HCT116 (cell line): ENCODE data around the gene EPRS1. TPM values are rescaled to one million over a fixed set of nuclear protein-coding genes. Genes with fewer than 3 reads are reported as not detected.

Experiments used
- ATAC-seq: fragments of 200-7000 bp; cut with Tn5 transposase; 2 replicates; pipeline ENCODE4 v1.9.1; 2020; ENCODE audit warnings: mild to moderate bottlenecking, moderate library complexity
- BruUV-seq: library from RNA; stranded (reverse); fragments of 400-500 nt; replicated peaks from 2 replicates; lab custom pipeline; 2021; lab: Mats Ljungman, UMichigan
- CTCF ChIA-PET: fragments of 300-600 bp; sonication (Branson Sonifier 250); formaldehyde crosslinking; loops from one replicate; lab custom pipeline; 2021; ENCODE audit warnings: antibody characterized with exemption; lab: Charles Lee
- POLR2A ChIA-PET: fragments of 300-600, 350-600 bp; sonication (Branson Sonifier 250); formaldehyde crosslinking; loops from one replicate; lab custom pipeline; 2021; ENCODE audit warnings: antibody characterized with exemption; lab: Charles Lee
- RAD21 ChIA-PET, 2 experiments: fragments of 300-600 bp; sonication (Branson Sonifier 250); formaldehyde crosslinking; loops; one replicate each; lab custom pipeline; 2023; ENCODE audit warnings: low total read pairs in 2 of 2; ENCODE audit not compliant: uncharacterized antibody in 2 of 2, unreplicated experiment in 2 of 2, low non-redundant PET in 1 of 2; lab: Charles Lee
- DNase-seq: peaks from one replicate; pipeline ENCODE4 v3.0.0-alpha.2; 2010; ENCODE audit warnings: low read depth, low spot score
- H2AFZ ChIP-seq: fragments of 200-600 bp; shearing (Covaris generic), sonication (generic); 2 replicates; pipeline ENCODE4 v1.6.1; 2017; ENCODE audit warnings: low read depth, mixed run types, mixed read lengths, antibody characterized with exemption, low read length; ENCODE audit not compliant: poor library complexity, severe bottlenecking
- H3K27ac ChIP-seq: 2 replicates; pipeline ENCODE4 v1.5.1; 2012; ENCODE audit warnings: low read depth, low read length
- H3K27me3 ChIP-seq: fragments of 200-600 bp; sonication (generic); 2 replicates; pipeline ENCODE4 v1.6.1; 2016; ENCODE audit warnings: mixed run types, low read length, mixed read lengths; ENCODE audit not compliant: insufficient read depth
- H3K36me3 ChIP-seq, 2 experiments: fragments of 200-500 bp in 1 of 2; fragments of 200-600 bp in 1 of 2; sonication (Bioruptor generic) in 1 of 2; sonication (generic) in 1 of 2; 2 replicates each; pipeline versions ENCODE4 v1.5.1 to v1.6.1; 2014 to 2016; ENCODE audit warnings: low read length in 2 of 2, inconsistent platforms in 1 of 2, mixed read lengths in 1 of 2, mixed run types in 1 of 2; ENCODE audit not compliant: insufficient read depth in 2 of 2, control insufficient read depth in 1 of 2
- H3K4me1 ChIP-seq, 2 experiments: fragments of 200-600 bp in 1 of 2; sonication (generic) in 1 of 2; 2 replicates each; pipeline versions ENCODE4 v1.5.1 to v1.6.1; 2012 to 2017; ENCODE audit warnings: low read length in 2 of 2, inconsistent platforms in 1 of 2, mild to moderate bottlenecking in 1 of 2, mixed read lengths in 1 of 2, mixed run types in 1 of 2, moderate library complexity in 1 of 2; ENCODE audit not compliant: insufficient read depth in 2 of 2, control insufficient read depth in 1 of 2
- H3K4me2 ChIP-seq: fragments of 200-600 bp; sonication (generic); 2 replicates; pipeline ENCODE4 v1.6.1; 2017; ENCODE audit warnings: mixed run types, low read length, mixed read lengths
- H3K4me3 ChIP-seq, 2 experiments: fragments of 200-600 bp in 1 of 2; sonication (generic) in 1 of 2; replicated peaks in 1 of 2; 2 replicates each; pipeline ENCODE4 v1.5.1; 2011 to 2016; ENCODE audit warnings: low read length in 2 of 2, control low read depth in 1 of 2, low read depth in 1 of 2, mild to moderate bottlenecking in 1 of 2, mixed read lengths in 1 of 2, mixed run types in 1 of 2
- H3K79me2 ChIP-seq: fragments of 200-600 bp; sonication (generic); 2 replicates; pipeline ENCODE4 v1.6.1; 2017; ENCODE audit warnings: mild to moderate bottlenecking, mixed run types, low read length, moderate library complexity, mixed read lengths; ENCODE audit not compliant: insufficient read depth
- H3K9ac ChIP-seq: fragments of 200-600 bp; sonication (generic); 2 replicates; pipeline ENCODE4 v1.6.1; 2016; ENCODE audit warnings: low read length, mixed read lengths
- H3K9me2 ChIP-seq: fragments of 200-600 bp; sonication (generic), shearing (Covaris generic); 2 replicates; pipeline ENCODE4 v1.6.1; 2017; ENCODE audit warnings: mixed run types, mild to moderate bottlenecking, moderate library complexity; ENCODE audit not compliant: insufficient read depth
- H3K9me3 ChIP-seq, 2 experiments: fragments of 200-500 bp in 1 of 2; fragments of 200-600 bp in 1 of 2; sonication (Bioruptor generic) in 1 of 2; sonication (generic) in 1 of 2; 2 replicates each; pipeline ENCODE4 v1.6.1; 2014 to 2017; ENCODE audit warnings: low read length in 2 of 2, mixed read lengths in 2 of 2, inconsistent platforms in 1 of 2, low read depth in 1 of 2, mild to moderate bottlenecking in 1 of 2, mixed run types in 1 of 2, moderate library complexity in 1 of 2; ENCODE audit not compliant: control insufficient read depth in 1 of 2, insufficient read depth in 1 of 2
- H4K20me1 ChIP-seq: fragments of 200-600 bp; sonication (generic), shearing (Covaris generic); 2 replicates; pipeline ENCODE4 v1.6.1; 2017; ENCODE audit warnings: mixed run types, mild to moderate bottlenecking, moderate library complexity; ENCODE audit not compliant: insufficient read depth
- EGR1 ChIP-seq: IDR thresholded peaks from 2 replicates; pipeline ENCODE4 v1.6.1; 2012; ENCODE audit warnings: low read depth
- ELF1 ChIP-seq: IDR thresholded peaks from 2 replicates; pipeline ENCODE4 v1.6.1; 2012; ENCODE audit warnings: low read depth, borderline replicate concordance
- FOSL1 ChIP-seq: IDR thresholded peaks from 2 replicates; pipeline ENCODE4 v1.6.1; 2012; ENCODE audit warnings: low read depth
- JUND ChIP-seq: IDR thresholded peaks from 2 replicates; pipeline ENCODE4 v1.6.1; 2012
- POLR2A ChIP-seq: IDR thresholded peaks from 2 replicates; pipeline ENCODE4 v1.7.0; 2011; ENCODE audit warnings: borderline replicate concordance; ENCODE audit not compliant: insufficient read depth, insufficient read length; ENCODE audit errors: extremely low read depth
- RAD21 ChIP-seq: IDR thresholded peaks from 2 replicates; pipeline ENCODE4 v1.6.1; 2012; ENCODE audit warnings: low read depth, mild to moderate bottlenecking
- SIN3A ChIP-seq: IDR thresholded peaks from 2 replicates; pipeline ENCODE4 v1.6.1; 2012; ENCODE audit warnings: low read depth
- TCF7L2 ChIP-seq: IDR thresholded peaks from 2 replicates; pipeline ENCODE4 v1.7.0; 2011; ENCODE audit warnings: borderline replicate concordance, inconsistent platforms; ENCODE audit not compliant: insufficient read depth, insufficient read length; ENCODE audit errors: extremely low read depth
- YY1 ChIP-seq: IDR thresholded peaks from 2 replicates; pipeline ENCODE4 v1.6.1; 2011; ENCODE audit warnings: low read length, low read depth, moderate library complexity, mild to moderate bottlenecking; ENCODE audit not compliant: insufficient replicate concordance; ENCODE audit errors: extremely low read depth
- ZFX ChIP-seq: fragments of 450-650 bp; IDR thresholded peaks from 2 replicates; pipeline ENCODE4 v1.6.1; 2017
- intact Hi-C: fragments of 100-400 bp; cut with micrococcal nuclease; formaldehyde crosslinking; loops from 2 replicates; pipeline ENCODE4 v1.10.0; 2022
- total RNA-seq: library from RNA; stranded (reverse); gene quantifications from one replicate; pipeline ENCODE4 v1.2.1, GENCODE V29; 2021; ENCODE audit not compliant: unreplicated experiment
- TF ChIP-seq, protein P1 (sequence below): IDR thresholded peaks from 2 replicates; pipeline ENCODE4 v1.6.1; 2011; ENCODE audit warnings: mild to moderate bottlenecking, low read length, moderate library complexity; ENCODE audit not compliant: insufficient replicate concordance; ENCODE audit errors: extremely low read depth
- TF ChIP-seq, protein P2 (sequence below): IDR thresholded peaks from 2 replicates; pipeline ENCODE4 v1.6.1; 2012
- TF ChIP-seq, protein P3 (sequence below), 3 experiments: fragments of 200-600 bp in 1 of 3; sonication (generic) in 1 of 3; IDR thresholded peaks in 2 of 3; conservative IDR thresholded peaks in 1 of 3; 2 replicates each; pipeline ENCODE4 v1.5.1; 2012 to 2017; ENCODE audit warnings: low read depth in 2 of 3, low read length in 2 of 3, antibody characterized with exemption in 1 of 3, borderline replicate concordance in 1 of 3, control low read depth in 1 of 3, mild to moderate bottlenecking in 1 of 3, mixed read lengths in 1 of 3, mixed run types in 1 of 3, moderate library complexity in 1 of 3; ENCODE audit not compliant: insufficient read depth in 1 of 3
- TF ChIP-seq, protein P4 (sequence below): IDR thresholded peaks from 2 replicates; pipeline ENCODE4 v1.6.1; 2012

Gene EPRS1
- total RNA-seq, 1 experiment from 2014 or later = 188 TPM

DNA sequence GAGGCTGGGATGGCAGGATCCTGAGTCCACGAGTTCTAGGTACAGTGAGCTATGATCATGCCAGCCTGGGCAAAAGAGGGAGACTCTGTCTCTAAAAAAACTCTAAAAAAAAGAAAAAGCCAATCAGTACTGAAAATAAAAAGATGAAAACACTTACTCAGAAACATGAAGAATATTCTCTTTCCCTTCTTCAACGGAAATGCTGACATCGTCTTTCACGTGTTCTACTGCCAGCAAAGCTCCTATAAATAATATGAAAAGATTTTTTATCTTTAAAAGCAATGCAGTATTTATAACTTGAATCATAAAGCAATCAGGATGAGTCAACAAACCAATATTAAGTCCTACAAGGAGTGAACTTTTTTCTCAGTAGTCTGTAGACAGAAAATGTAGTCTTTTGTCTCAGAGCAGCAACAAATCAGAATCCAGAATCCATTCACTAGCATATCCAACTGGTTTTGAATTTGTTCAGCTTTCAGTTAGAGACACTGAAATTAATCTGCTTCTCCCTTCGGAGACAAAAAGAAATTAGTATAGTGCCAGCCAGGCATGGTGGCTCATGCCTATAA lies 6.2 kb downstream of the EPRS1 start:
- peaks cover 92% of the 10 kb centered on the region for H3K79me2 ChIP-seq
- DNase-seq = no peak
- no peaks in the 10 kb centered on the region for H4K20me1 ChIP-seq
- no peak overlapping the region for H3K27ac ChIP-seq
- no peak overlapping the region for H2AFZ ChIP-seq
- BruUV-seq = no TSS peak
- no peaks in the 10 kb centered on the region for H3K9me2 ChIP-seq
- intact Hi-C loops = no loop called here
- no peak for ATAC-seq
- H3K4me1 ChIP-seq = peaks cover 4 to 5% of the 10 kb centered on the region in 2 experiments; a peak in 3 of 4 replicates
- H3K27me3 ChIP-seq = no peaks in the 10 kb centered on the region
- H3K9me3 ChIP-seq = no peaks in the 10 kb centered on the region
- ChIA-PET CTCF (no interaction called here), RAD21 (no interaction called here), POLR2A (no interaction called here)
- no peak overlapping the region for H3K9ac ChIP-seq
- TF ChIP-seq EGR1 = no peak
- TF ChIP-seq, protein P1, sequence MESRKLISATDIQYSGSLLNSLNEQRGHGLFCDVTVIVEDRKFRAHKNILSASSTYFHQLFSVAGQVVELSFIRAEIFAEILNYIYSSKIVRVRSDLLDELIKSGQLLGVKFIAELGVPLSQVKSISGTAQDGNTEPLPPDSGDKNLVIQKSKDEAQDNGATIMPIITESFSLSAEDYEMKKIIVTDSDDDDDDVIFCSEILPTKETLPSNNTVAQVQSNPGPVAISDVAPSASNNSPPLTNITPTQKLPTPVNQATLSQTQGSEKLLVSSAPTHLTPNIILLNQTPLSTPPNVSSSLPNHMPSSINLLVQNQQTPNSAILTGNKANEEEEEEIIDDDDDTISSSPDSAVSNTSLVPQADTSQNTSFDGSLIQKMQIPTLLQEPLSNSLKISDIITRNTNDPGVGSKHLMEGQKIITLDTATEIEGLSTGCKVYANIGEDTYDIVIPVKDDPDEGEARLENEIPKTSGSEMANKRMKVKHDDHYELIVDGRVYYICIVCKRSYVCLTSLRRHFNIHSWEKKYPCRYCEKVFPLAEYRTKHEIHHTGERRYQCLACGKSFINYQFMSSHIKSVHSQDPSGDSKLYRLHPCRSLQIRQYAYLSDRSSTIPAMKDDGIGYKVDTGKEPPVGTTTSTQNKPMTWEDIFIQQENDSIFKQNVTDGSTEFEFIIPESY = no peak
- TF ChIP-seq TCF7L2 = no peak
- H3K4me2 ChIP-seq = no peak overlapping the region
- no peak overlapping the region for H3K4me3 ChIP-seq
- peaks cover 9 to 14% of the 10 kb centered on the region in 2 experiments; a peak in 3 of 4 replicates for H3K36me3 ChIP-seq

DNA sequence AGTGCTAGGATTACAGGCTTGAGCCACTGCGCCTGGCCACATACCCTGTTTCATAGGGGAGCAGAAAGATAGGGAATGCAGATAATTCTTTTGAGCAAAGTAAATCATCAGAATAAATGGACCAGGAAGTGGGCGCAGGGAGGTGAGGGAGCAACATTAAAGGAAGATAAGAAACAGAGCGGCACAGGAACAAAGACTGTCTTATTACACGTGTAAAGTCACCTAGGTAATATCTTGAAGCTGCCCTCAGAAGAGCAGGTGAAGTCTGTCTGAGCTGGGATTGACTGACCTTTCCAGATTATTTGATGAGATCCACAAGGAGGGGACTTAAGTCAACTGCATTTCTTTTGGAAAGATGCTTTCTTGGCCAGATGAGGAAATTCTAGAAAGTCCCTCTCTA lies 7.7 kb downstream of the EPRS1 start:
- no TSS peak for BruUV-seq
- ChIA-PET CTCF (no interaction called here), POLR2A (no interaction called here), RAD21 (no interaction called here)
- H2AFZ ChIP-seq = no peak overlapping the region
- H3K9me2 ChIP-seq = no peaks in the 10 kb centered on the region
- no peaks in the 10 kb centered on the region for H3K9me3 ChIP-seq
- peaks cover 9 to 14% of the 10 kb centered on the region in 2 experiments; a peak in 3 of 4 replicates for H3K36me3 ChIP-seq
- no peak overlapping the region for H3K4me2 ChIP-seq
- no peak overlapping the region for H3K4me3 ChIP-seq
- DNase-seq (no peak), ATAC-seq (no peak)
- intact Hi-C loops = no loop called here
- no peaks in the 10 kb centered on the region for H3K27me3 ChIP-seq
- no peak overlapping the region for H3K27ac ChIP-seq
- H3K4me1 ChIP-seq = no peaks in the 10 kb centered on the region
- peaks cover 92% of the 10 kb centered on the region for H3K79me2 ChIP-seq
- no peaks in the 10 kb centered on the region for H4K20me1 ChIP-seq
- no peak overlapping the region for H3K9ac ChIP-seq
- no peak for TF ChIP-seq ELF1
- TF ChIP-seq, protein P2, sequence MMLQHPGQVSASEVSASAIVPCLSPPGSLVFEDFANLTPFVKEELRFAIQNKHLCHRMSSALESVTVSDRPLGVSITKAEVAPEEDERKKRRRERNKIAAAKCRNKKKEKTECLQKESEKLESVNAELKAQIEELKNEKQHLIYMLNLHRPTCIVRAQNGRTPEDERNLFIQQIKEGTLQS = no peak
- TF ChIP-seq POLR2A = no peak
- TF ChIP-seq ZFX = no peak
- no peak for TF ChIP-seq JUND
- TF ChIP-seq, protein P3, sequence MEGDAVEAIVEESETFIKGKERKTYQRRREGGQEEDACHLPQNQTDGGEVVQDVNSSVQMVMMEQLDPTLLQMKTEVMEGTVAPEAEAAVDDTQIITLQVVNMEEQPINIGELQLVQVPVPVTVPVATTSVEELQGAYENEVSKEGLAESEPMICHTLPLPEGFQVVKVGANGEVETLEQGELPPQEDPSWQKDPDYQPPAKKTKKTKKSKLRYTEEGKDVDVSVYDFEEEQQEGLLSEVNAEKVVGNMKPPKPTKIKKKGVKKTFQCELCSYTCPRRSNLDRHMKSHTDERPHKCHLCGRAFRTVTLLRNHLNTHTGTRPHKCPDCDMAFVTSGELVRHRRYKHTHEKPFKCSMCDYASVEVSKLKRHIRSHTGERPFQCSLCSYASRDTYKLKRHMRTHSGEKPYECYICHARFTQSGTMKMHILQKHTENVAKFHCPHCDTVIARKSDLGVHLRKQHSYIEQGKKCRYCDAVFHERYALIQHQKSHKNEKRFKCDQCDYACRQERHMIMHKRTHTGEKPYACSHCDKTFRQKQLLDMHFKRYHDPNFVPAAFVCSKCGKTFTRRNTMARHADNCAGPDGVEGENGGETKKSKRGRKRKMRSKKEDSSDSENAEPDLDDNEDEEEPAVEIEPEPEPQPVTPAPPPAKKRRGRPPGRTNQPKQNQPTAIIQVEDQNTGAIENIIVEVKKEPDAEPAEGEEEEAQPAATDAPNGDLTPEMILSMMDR (IDR thresholded peaks at IDR 0.05 in 2 of 3, conservative IDR thresholded peaks at IDR 0.05 in 1 of 3; ENCODE audit: borderline replicate concordance in 1 of 3, insufficient read depth in 1 of 3, low read depth in 2 of 3, low read length in 2 of 3) = no peak
- TF ChIP-seq FOSL1 = no peak
- no peak for TF ChIP-seq YY1
- TF ChIP-seq, protein P4, sequence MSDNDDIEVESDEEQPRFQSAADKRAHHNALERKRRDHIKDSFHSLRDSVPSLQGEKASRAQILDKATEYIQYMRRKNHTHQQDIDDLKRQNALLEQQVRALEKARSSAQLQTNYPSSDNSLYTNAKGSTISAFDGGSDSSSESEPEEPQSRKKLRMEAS = no peak
- TF ChIP-seq EGR1 = no peak
- TF ChIP-seq, protein P1 = no peak
- TF ChIP-seq RAD21 = no peak
- no peak for TF ChIP-seq SIN3A
